Activated naive CD4-positive, alpha-beta T cell treated with anti-CD3 and anti-CD28 coated beads, Interleukin-2, amount 10 ng/mL, durations not matched to agents 7 days and 5 days (primary cell): ENCODE results near the gene BCL2L12.
"Not testable (repeated sequence)": the region's sequence is repeated elsewhere in the genome, so short reads cannot be mapped to it uniquely, and the experiment has no call there.

Experiments
- CTCF ChIA-PET: fragments of 350-600 bp; sonication (Branson Sonifier 250); formaldehyde crosslinking; loops from one replicate; lab custom pipeline; 2021; ENCODE audit warnings: antibody characterized with exemption; lab: Charles Lee
- DNase-seq: peaks from one replicate; pipeline ENCODE4 v3.0.0-alpha.2; 2020
- H3K27ac Mint-ChIP-seq: one replicate; pipeline ENCODE4 v1.8.0; 2021; ENCODE audit warnings: mild to moderate bottlenecking, moderate library complexity, mixed read lengths
- H3K27me3 Mint-ChIP-seq: one replicate; pipeline ENCODE4 v1.8.0; 2021; ENCODE audit warnings: mild to moderate bottlenecking, mixed read lengths
- H3K36me3 Mint-ChIP-seq: one replicate; pipeline ENCODE4 v1.8.0; 2021; ENCODE audit warnings: mixed read lengths
- H3K4me1 Mint-ChIP-seq: one replicate; pipeline ENCODE4 v1.8.0; 2021; ENCODE audit warnings: mixed read lengths
- H3K4me3 Mint-ChIP-seq: one replicate; pipeline ENCODE4 v1.8.0; 2021; ENCODE audit warnings: mild to moderate bottlenecking, moderate library complexity, mixed read lengths
- H3K9me3 Mint-ChIP-seq: one replicate; pipeline ENCODE4 v1.8.0; 2021; ENCODE audit warnings: mixed read lengths

The BCL2L12 gene

DNA sequence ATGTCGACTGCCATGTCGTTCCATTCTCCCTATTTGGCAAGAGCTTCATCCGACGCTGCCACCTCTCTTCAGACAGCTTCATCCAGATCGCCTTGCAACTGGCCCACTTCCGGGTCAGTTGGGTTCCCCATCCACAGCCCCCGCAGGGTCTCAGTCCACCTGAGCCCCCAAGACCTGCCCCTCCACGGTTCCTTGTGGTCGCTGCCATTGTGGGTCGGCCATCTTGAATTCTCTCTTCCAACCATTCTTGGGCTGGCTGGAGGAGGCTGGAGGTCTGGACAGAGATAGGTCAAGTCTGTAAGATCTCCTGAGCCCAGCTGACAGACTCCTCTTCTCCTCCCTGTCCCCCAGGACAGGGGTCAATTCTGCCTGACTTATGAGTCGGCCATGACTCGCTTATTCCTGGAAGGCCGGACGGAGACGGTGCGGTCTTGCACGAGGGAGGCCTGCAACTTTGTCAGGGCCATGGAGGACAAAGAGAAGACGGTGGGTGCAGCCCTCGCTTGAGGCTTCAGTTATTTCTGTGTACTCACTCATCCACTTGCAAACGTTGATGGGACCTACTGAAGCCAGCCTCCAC lies 44.7 kb downstream of the BCL2L12 start:
- no peak for DNase-seq
- H3K27ac Mint-ChIP-seq: no peak overlapping the region
- no peaks in the 10 kb centered on the region for H3K36me3 Mint-ChIP-seq
- no peaks in the 10 kb centered on the region for H3K9me3 Mint-ChIP-seq
- peaks cover 16% of the 10 kb centered on the region for H3K27me3 Mint-ChIP-seq
- no peaks in the 10 kb centered on the region for H3K4me1 Mint-ChIP-seq
- CTCF ChIA-PET: no interaction called here
- no peak overlapping the region for H3K4me3 Mint-ChIP-seq

DNA sequence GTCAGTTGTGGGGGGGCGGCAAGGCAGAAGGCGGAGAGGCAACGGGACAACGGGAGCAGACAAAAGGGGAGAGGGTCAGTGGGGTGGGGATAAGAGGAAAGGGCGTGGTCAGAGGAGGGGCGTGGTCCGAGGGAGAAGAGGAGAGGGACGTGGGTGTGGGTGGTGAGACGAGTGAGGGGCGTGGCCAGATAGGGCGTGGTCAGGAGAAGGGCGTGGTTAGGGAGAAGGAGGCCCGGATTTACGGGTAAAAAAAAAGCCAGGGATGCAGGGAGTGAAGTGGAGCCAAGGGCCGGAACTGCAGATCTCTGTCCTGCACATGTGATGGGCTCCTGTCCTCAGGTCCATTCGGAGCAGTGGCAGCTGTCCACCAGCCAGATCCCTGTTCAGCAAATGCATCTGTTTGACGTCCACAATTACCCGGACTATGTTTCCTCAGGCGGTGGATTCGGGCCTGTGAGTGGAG lies 46.7 kb downstream of the BCL2L12 start:
- no peaks in the 10 kb centered on the region for H3K36me3 Mint-ChIP-seq
- H3K27ac Mint-ChIP-seq: no peak overlapping the region
- H3K27me3 Mint-ChIP-seq: peaks cover 16% of the 10 kb centered on the region
- H3K4me1 Mint-ChIP-seq: peaks cover 8% of the 10 kb centered on the region
- no peak overlapping the region for H3K4me3 Mint-ChIP-seq
- peaks cover 1% of the 10 kb centered on the region for H3K9me3 Mint-ChIP-seq
- no peak for DNase-seq
- CTCF ChIA-PET: no interaction called here

DNA sequence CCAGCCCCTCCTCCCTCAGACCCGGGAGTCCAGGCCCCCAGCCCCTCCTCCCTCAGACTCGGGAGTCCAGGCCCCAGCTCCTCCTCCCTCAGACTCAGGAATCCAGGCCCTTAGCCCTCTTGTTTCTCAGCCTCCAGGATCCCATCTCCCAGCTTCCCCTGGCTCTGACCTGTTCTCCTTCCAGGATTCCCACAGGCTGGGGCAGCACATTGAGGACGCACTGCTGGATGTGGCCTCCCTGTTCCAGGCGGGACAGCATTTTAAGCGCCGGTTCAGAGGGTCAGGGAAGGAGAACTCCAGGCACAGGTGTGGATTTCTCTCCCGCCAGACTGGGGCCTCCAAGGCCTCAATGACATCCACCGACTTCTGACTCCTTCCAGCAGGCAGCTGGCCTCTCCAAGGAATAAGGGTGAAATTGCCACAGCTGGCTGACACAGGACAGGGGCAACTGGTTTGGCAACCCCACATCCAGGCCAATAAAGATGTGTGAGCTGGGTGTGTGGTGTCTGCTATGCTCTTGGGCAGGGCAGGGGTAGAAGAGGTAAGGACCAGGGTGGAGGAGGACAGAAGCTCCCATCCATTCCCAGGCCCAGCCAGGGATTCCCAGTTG lies 47.6 kb downstream of the BCL2L12 start:
- H3K9me3 Mint-ChIP-seq: peaks cover 3% of the 10 kb centered on the region
- peaks cover 16% of the 10 kb centered on the region for H3K27me3 Mint-ChIP-seq
- peaks cover 14% of the 10 kb centered on the region for H3K4me1 Mint-ChIP-seq
- H3K4me3 Mint-ChIP-seq: no peak overlapping the region
- no peak overlapping the region for H3K27ac Mint-ChIP-seq
- CTCF ChIA-PET: interaction anchor here (1.0 kb wide), 1 partner anchor 24 kb away, joined by 3 read pairs; the partner anchor contains the start of gene ADM5
- peaks cover 3% of the 10 kb centered on the region for H3K36me3 Mint-ChIP-seq
- DNase-seq: no peak

DNA sequence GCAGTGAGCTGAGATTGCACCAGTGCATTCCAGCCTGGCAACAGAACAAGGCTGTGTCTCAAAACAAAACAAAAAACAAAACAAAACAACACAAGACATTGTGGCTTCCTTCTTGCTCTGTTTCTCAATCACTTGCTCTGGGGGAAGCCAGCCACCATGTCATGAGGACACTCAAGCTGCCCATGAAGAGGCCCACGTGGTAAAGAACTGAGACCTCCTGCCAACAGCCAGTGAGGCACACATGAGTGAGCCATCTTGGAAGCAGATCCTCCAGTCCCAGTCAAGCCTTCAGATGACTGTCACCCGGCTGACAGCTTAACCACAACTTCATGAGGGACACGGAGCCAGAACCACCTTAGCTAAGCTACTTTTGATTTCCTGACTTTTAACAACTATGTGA lies 50.4 kb downstream of the BCL2L12 start:
- DNase-seq: no peak
- CTCF ChIA-PET: interaction anchor here (0.6 to 2.4 kb wide), 5 partner anchors 21 to 96 kb away, joined by 3 to 8 read pairs (median 3); no protein-coding TSS in a partner anchor
- Mint-ChIP-seq H3K4me3 (no peak overlapping the region), H3K4me1 (peaks cover 23% of the 10 kb centered on the region), H3K27me3 (no peaks in the 10 kb centered on the region), H3K36me3 (peaks cover 3% of the 10 kb centered on the region), H3K9me3 (peaks cover 3% of the 10 kb centered on the region), H3K27ac (no peak overlapping the region)

DNA sequence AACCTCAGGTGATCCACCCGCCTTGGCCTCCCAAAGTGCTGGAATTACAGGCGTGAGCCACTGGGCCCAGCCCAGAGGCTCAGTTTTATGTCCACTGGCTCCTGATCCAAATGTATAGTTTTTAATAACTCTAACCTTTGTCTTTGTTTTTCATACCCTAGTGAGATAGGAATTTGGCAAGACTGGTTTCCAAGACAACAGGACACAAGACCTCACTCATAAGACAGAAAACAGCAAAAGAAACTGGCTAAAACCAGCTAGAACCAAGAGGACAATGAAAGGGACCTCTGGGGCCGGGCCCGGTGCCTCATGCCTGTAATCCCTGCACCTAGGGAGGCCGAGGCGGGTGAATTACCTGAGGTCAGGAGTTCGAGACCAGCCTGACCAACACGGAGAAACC lies 52.8 kb downstream of the BCL2L12 start:
- H3K4me3 Mint-ChIP-seq: peak overlapping the region; percentile 80
- peaks cover 3% of the 10 kb centered on the region for H3K36me3 Mint-ChIP-seq
- H3K27ac Mint-ChIP-seq: peak overlapping the region; percentile 92
- DNase-seq: no peak
- H3K9me3 Mint-ChIP-seq: peaks cover 3% of the 10 kb centered on the region
- no peaks in the 10 kb centered on the region for H3K27me3 Mint-ChIP-seq
- CTCF ChIA-PET: interaction anchor here (1.0 kb wide), 2 partner anchors 92 to 130 kb away, joined by 3 read pairs; no protein-coding TSS in a partner anchor
- H3K4me1 Mint-ChIP-seq: peaks cover 23% of the 10 kb centered on the region

DNA sequence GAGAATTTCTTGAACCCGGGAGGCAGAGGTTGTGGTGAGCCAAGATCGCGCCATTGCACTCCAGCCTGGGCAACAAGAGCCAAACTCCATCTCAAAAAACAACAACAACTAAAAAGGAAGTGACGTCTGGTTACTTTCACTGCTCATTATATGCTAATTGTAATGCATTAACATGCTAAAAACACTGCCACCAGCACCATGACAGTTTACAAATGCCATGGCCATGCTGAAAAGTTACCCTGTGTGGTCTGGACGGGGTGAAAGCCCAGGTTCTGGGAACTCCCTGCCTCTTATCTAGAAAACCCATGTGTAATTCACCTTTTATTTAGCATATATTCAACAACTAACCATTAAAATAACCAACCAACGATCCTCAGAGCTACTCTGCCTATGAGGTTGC lies 53.3 kb downstream of the BCL2L12 start:
- H3K4me1 Mint-ChIP-seq: peaks cover 23% of the 10 kb centered on the region
- peaks cover 3% of the 10 kb centered on the region for H3K36me3 Mint-ChIP-seq
- H3K27ac Mint-ChIP-seq: peak overlapping the region; percentile 42
- peaks cover 3% of the 10 kb centered on the region for H3K9me3 Mint-ChIP-seq
- CTCF ChIA-PET: no interaction called here
- no peak for DNase-seq
- no peaks in the 10 kb centered on the region for H3K27me3 Mint-ChIP-seq
- H3K4me3 Mint-ChIP-seq: peak overlapping the region; percentile 21

DNA sequence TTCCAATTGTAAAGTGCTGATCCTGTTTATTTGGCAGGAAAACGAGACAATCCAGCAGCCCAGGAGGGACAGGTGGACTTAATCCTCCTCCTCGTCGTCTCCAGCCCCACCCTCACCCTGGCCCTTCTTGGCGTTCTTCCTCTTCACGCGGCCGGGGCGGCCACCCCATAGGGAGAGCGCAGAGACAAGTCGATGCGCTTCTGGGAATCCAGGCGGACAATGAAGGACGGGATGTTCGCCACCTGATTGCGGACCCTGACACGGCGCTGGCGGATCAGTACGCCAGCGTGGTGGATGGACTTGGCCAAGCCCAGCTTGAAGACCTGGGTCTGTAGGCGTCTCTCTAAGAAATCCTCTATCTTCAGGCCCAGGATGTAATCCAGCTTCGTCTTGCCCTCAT lies 53.7 kb downstream of the BCL2L12 start:
- CTCF ChIA-PET, H3K27ac Mint-ChIP-seq: not testable (repeated sequence)
- peak overlapping the region; percentile 21 for H3K4me3 Mint-ChIP-seq

More for the DNA sequence above, 53.7 kb downstream of the BCL2L12 start:
- not testable (repeated sequence) for H3K36me3 Mint-ChIP-seq, H3K9me3 Mint-ChIP-seq, H3K27me3 Mint-ChIP-seq, DNase-seq
- peaks cover 23% of the 10 kb centered on the region for H3K4me1 Mint-ChIP-seq
